Type B pancreatic cell (in vitro differentiated cells): Measurements from ENCODE around the gene PIRT. TPM values are rescaled to one million over a fixed set of nuclear protein-coding genes. Genes with fewer than 3 reads are reported as not detected.
A peak's percentile ranks its signal among the peaks of the same experiment; 100 is the strongest.

Experiments used
- DNase-seq: peaks from one replicate; pipeline ENCODE4 v3.0.0; 2021; ENCODE audit warnings: mixed read lengths; ENCODE audit not compliant: unreplicated experiment; ENCODE audit errors: extremely low spot score
- H3K27ac Mint-ChIP-seq: 2 replicates; pipeline ENCODE4 v1.8.0; 2021; ENCODE audit warnings: mild to moderate bottlenecking, mixed read lengths
- H3K27me3 Mint-ChIP-seq: 2 replicates; pipeline ENCODE4 v1.8.0; 2021; ENCODE audit warnings: mixed read lengths
- H3K36me3 Mint-ChIP-seq: 2 replicates; pipeline ENCODE4 v1.8.0; 2021; ENCODE audit warnings: mixed read lengths
- H3K4me1 Mint-ChIP-seq: one replicate; pipeline ENCODE4 v1.8.0; 2021; ENCODE audit warnings: mixed read lengths; ENCODE audit not compliant: unreplicated experiment
- H3K4me3 Mint-ChIP-seq: 2 replicates; pipeline ENCODE4 v1.8.0; 2021; ENCODE audit warnings: mild to moderate bottlenecking, mixed read lengths
- H3K9me3 Mint-ChIP-seq: 2 replicates; pipeline ENCODE4 v1.8.0; 2021; ENCODE audit warnings: mixed read lengths
- total RNA-seq: library from RNA; stranded (reverse); gene quantifications from 2 replicates; pipeline ENCODE4 v1.2.1, GENCODE V29; 2021; ENCODE audit warnings: low replicate concordance
- TF ChIP-seq, protein P1 (sequence below): fragments of 200-600 bp; sonication (generic); conservative IDR thresholded peaks from 2 replicates; pipeline ENCODE4 v1.5.0; 2021; ENCODE audit warnings: antibody characterized with exemption, mild to moderate bottlenecking

The PIRT gene
- total RNA-seq, 1 donor from 2014 or later, result 0.34 TPM

GRCh38 chr17:10802496-10803284, 35.2 kb downstream of the PIRT start:
- Mint-ChIP-seq H3K4me1 (peaks cover 10% of the 10 kb centered on the region), H3K27ac (peak overlapping the region; percentile 27), H3K9me3 (no peaks in the 10 kb centered on the region), H3K27me3 (peaks cover 8% of the 10 kb centered on the region), H3K36me3 (no peaks in the 10 kb centered on the region), H3K4me3 (no peak overlapping the region)
- DNase-seq, result no peak
- TF ChIP-seq, protein P1, sequence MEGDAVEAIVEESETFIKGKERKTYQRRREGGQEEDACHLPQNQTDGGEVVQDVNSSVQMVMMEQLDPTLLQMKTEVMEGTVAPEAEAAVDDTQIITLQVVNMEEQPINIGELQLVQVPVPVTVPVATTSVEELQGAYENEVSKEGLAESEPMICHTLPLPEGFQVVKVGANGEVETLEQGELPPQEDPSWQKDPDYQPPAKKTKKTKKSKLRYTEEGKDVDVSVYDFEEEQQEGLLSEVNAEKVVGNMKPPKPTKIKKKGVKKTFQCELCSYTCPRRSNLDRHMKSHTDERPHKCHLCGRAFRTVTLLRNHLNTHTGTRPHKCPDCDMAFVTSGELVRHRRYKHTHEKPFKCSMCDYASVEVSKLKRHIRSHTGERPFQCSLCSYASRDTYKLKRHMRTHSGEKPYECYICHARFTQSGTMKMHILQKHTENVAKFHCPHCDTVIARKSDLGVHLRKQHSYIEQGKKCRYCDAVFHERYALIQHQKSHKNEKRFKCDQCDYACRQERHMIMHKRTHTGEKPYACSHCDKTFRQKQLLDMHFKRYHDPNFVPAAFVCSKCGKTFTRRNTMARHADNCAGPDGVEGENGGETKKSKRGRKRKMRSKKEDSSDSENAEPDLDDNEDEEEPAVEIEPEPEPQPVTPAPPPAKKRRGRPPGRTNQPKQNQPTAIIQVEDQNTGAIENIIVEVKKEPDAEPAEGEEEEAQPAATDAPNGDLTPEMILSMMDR, result no peak

- H3K36me3 Mint-ChIP-seq, result no peaks in the 10 kb centered on the region
- no peak overlapping the region for H3K4me3 Mint-ChIP-seq
- TF ChIP-seq, protein P1, result no peak
- no peak for DNase-seq
- H3K9me3 Mint-ChIP-seq, result no peaks in the 10 kb centered on the region
- H3K27me3 Mint-ChIP-seq, result peaks cover 5% of the 10 kb centered on the region
- peaks cover 10% of the 10 kb centered on the region for H3K4me1 Mint-ChIP-seq
- H3K27ac Mint-ChIP-seq, result no peak overlapping the region
These were observed 38.5 kb downstream of the PIRT start for GRCh38 chr17:10799407-10799806.

DNA sequence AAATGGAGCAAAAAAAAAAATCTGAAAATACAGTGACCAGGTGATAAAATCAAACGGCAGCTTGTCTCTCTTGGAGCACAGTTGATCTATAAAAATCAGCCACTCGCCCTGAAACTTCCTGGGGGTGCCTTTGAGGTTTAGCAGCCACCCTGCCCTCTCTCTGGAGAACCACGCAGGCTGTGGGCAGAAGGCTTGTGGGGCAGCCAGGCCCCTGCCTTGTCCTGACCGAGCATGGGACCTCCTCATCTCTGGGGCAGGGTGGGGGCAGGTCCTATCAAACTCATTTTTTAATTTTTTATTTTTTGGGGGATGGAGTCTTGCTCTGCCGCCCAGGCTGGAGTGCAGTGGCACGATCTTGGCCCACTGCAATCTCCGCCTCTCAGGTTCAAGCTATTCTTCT, 39.0 kb downstream of the PIRT start:
- TF ChIP-seq, protein P1, result no peak
- Mint-ChIP-seq H3K4me3 (no peak overlapping the region), H3K36me3 (no peaks in the 10 kb centered on the region), H3K27ac (no peak overlapping the region), H3K27me3 (peaks cover 8% of the 10 kb centered on the region), H3K9me3 (no peaks in the 10 kb centered on the region), H3K4me1 (peaks cover 12% of the 10 kb centered on the region)
- no peak for DNase-seq

GRCh38 chr17:10798332-10798749, 39.5 kb downstream of the PIRT start:
- Mint-ChIP-seq H3K36me3 (no peaks in the 10 kb centered on the region), H3K4me3 (no peak overlapping the region), H3K9me3 (no peaks in the 10 kb centered on the region), H3K4me1 (peaks cover 18% of the 10 kb centered on the region), H3K27ac (no peak overlapping the region), H3K27me3 (peaks cover 8% of the 10 kb centered on the region)
- TF ChIP-seq, protein P1, result no peak
- no peak for DNase-seq

GRCh38 chr17:10797476-10798328, 40.2 kb downstream of the PIRT start:
- Mint-ChIP-seq H3K27ac (no peak overlapping the region), H3K9me3 (no peaks in the 10 kb centered on the region), H3K4me1 (peaks cover 19% of the 10 kb centered on the region), H3K27me3 (peaks cover 7% of the 10 kb centered on the region), H3K36me3 (no peaks in the 10 kb centered on the region), H3K4me3 (no peak overlapping the region)
- no peak for DNase-seq
- TF ChIP-seq, protein P1, result no peak
